ENCODE results near the gene REN.

The REN gene

DNA sequence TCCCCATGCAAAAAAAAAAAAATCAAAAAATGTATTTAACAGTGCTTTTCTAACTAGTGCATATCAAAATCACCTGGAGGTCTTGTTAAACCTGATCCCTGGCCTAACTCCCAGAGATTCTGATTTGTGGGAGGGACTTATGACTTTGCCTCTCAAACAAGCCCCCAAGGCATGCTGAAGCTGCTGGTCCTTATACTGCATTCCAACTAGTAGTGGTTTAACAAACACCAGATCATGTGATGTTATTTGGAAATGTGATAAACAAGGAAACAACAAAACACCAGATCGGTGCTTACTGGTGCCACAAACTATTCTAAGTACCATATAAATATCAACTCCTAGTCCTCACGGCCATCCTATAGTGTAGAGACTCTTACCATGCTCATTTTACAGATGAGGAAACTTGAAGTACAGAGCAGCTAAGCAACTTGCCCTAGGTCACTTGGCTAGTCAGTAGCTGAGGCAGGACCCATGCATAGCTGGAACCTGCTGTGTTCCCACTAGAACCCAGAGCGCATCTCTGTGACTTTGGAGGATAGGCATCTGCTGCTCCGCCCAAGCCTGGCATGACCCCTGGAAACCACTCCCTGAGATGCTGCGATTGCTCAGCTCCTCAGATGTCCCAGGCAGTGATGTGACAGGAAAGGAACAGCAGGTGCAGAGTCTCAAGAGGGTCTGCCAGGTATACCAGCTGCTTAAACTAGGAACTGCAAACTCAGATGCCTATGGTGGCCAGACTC, 55.1 kb downstream of the REN start:
- DNase-seq (ENCODE audit: low spot score): no peak

DNA sequence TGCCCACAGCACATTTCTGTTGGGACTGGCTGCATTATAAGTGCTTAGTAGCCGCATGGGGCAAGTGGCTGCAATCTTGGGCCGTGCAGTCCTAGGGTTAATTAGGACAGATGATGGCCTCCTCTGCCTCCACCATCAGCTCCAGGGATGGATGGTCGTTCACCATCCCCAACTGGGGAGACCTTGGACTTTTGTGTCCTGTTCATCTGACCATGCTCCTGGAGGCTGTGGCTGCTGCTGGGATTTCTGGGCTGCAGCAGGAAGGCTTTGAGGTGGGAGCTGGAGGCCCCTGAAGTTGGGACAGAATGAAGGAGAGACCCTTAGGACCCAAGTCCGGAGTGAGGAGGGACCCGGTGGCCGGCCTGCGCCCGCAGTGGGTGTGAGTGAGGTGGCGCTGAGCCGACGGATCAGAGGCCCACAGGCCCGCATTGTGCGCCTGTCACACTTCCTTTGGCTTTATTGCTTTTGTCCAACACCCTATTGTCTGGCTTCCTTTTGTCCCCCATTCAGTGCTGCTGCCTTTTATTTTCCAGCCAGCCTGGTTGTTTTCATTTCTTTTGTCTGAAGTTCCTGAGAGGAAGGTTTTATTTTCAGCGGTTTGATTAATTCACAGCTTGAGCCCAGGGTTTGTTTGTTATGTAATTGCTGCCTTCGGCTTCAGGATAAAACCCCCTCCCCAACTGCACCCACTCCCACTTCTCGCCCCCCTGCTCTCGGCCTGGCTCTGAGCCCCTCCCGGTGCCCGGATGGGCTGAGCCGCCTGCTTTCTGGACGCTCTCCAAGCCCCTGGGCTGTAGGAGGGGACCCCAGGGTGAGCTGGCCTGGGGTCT, 57.6 kb downstream of the REN start:
- DNase-seq (ENCODE audit: low spot score) (no peak), FAIRE-seq (no peak)

More for the DNA sequence above, 55.1 kb downstream of the REN start:
- no peak for FAIRE-seq

- FAIRE-seq: no peak
- no peak for DNase-seq (ENCODE audit: low spot score)
Observed at GRCh38 chr1:204107892-204108291, 58.2 kb downstream of the REN start.

DNA sequence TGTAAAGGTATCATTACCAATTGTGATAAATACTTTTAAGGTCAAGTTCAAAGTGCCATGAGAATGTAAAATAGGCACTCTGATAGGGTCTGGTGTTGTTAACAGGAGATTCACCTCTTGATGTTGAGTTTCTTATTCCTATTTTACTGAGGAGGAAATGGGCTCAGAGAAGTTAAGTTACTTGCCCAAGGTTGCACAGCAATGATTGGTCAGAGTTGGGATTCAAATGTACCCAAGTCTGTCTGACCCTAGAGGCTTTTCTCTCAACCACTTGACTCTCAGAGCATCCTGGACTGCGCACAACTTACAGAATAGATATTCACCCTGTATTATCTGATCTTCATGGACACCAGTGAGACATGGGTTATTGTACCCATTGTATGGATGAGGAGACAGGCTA, 59.3 kb downstream of the REN start:
- DNase-seq (ENCODE audit: low spot score) (no peak), FAIRE-seq (no peak)

GRCh38 chr1:204105131-204105515, 61.0 kb downstream of the REN start:
- DNase-seq (ENCODE audit: low spot score) (no peak), FAIRE-seq (no peak)
